Activated CD4-positive, alpha-beta T cell treated with anti-CD3 and anti-CD28 coated beads, Interleukin-2, amount 50 U/mL, for 1 hour (primary cell): ENCODE measurements around the gene CXCL10.
"Not testable (repeated sequence)": the region's sequence is repeated elsewhere in the genome, so short reads cannot be mapped to it uniquely, and the experiment has no call there.

ENCODE experiments used
- DNase-seq: peaks from one replicate; pipeline ENCODE4 v3.0.0-alpha.2; 2020

CXCL10 gene

DNA sequence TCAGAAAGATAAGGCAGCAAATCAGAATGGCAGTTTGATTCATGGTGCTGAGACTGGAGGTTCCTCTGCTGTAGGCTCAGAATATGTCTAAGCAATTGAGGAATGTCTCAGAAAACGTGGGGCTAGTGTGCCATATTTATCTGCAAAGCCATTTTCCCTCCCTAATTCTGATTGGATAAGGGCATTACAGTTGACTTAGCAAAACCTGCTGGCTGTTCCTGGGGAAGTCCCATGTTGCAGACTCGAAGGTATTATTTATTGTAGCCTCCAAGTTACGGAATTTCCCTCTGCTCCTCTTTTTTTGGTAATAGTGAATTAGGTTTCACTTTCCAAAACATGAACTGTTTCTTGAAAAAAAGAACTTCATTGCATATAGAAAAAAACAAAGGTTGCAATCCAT lies at the start of gene CXCL10:
Gene CXCL10 (minus strand): TSS at position 109 of the 400 bp plus-strand sequence. CDS start 66 bp downstream, at position 43.
- no peak for DNase-seq

- DNase-seq = no peak
Observed at GRCh38 chr4:76072760-76073159, 49.5 kb upstream of the CXCL10 start.

DNA sequence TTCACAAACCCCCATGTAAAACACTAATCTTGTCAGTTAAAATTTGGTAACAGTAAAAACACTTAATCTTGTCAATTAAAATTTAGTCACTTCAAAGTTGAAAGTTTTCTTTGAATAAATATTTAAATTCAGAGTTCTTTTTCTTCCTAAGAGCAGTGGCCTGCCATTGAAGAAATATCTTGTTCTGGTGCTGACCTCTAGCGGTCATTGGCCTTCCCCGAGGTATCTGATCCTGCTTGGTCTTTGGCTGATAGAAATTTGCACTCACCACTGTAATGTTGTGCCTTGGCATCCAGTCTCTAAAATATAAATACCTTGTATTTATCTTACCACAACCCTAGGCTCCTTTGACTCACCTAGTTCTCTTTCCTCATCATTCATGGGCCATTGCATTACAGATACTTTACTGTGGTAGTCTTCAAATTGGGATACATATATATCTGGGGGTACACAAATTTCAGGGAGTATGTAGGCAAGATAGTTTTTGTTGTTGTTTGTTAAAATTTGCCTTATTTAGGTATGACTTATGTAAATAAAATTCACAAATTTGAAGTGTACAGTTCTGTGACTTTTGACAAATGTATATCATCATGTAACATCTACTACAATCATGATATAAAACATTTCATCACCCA lies 44.5 kb upstream of the CXCL10 start:
- peak; percentile 65 for DNase-seq

DNA sequence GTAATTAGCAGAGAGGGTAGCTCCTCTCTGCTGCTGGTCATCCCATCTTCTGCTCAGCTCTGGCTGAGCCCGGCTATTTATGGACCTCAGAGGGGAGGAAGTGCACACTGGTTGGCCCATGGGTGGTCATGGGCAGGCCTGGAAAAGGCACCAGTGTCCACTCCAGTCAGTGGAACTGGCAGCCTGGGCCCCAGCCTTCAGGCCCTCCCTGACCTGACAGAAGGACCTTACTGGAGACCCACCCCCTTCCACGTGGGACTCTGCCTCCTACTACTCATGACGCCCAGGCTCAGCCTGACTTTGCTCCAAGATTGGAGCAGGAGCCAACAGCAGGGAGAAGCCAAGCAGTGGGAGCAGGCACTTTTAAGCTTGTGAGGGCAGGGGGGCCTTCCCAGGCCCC lies 43.2 kb upstream of the CXCL10 start:
- DNase-seq = no peak

DNA sequence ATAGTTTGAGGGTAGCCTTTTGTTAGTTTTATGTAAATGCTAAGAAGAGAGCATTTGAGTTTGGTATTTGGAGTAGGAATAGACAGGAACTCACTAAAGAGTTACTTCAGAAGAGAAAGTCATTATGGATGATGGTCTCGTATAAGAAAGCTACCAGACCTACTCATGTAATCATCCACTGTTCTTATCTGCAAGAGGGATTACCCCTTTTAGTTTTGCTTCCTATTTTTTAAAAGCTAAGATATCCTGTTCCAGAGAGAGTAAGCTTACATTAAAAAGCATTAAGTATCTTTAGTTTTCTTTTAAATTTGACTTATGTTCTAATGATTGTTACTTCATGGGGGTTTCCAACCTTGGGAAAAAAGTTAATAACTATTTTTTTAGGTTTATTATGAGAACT lies 38.7 kb upstream of the CXCL10 start:
- DNase-seq = no peak

- DNase-seq = no peak
Observed at GRCh38 chr4:76061421-76061820, 38.1 kb upstream of the CXCL10 start.

- DNase-seq = no peak
Observed at GRCh38 chr4:76060506-76060905, 37.2 kb upstream of the CXCL10 start.

DNA sequence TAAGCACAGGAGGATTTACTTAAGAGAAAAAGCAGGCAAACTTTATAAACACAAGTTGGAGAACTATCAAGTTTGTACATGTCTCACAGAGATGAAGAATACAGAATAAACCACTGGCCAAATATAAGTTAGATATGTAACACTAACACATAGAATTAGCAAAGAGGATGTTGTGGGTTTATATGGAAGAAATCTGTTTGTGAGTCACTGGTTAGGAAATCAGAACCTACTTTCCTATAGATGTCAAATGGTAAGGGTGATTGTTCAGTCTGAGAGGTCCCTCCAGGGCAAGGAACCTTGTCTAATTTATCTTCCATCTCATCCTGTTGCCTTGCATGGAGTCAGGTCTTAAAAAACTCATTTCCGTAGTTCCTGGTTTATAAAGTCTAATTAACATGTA lies 36.5 kb upstream of the CXCL10 start:
- DNase-seq = no peak

GRCh38 chr4:76058888-76059426 lies 35.7 kb upstream of the CXCL10 start:
- no peak for DNase-seq

- no peak for DNase-seq
Observed at GRCh38 chr4:76058302-76058701, 35.0 kb upstream of the CXCL10 start.

DNA sequence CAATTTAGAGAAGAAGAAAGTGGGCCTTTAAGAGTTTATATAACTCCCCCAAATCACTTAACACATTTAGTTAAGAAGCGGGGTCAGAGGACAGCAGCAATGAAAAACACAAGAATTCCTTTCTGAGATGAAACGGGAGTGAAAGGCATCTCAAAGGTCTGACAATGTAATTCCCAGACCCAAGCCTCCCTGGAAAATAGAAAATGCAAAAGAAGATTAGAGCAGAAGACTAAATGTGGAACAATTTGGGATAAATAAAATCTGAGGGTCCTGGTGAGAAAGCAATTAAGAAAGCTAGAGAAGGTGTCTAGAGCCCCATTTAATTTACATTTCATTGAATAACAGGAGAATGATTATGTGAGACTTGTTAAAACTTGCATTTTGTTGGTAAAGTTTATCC lies 32.1 kb upstream of the CXCL10 start:
- no peak for DNase-seq

DNA sequence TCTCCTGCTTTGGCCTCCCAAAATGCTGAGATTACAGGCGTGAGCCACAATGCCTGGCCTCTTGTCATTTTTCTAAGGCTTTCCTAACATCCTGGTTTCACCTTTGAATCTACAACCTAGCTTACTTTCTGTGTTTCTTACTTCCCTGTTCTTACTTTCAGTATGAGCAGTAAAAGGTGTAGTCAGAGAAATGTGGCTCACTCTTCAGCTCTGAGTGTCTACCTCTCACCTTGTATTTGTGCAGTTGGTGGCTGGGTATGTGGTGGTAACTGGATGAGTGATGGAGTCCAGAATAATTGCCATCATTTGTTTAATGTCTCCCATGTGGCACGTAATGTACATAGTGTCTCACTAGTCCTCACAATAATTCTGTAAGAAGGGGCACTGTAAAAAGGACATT lies 31.7 kb upstream of the CXCL10 start:
- no peak for DNase-seq

DNA sequence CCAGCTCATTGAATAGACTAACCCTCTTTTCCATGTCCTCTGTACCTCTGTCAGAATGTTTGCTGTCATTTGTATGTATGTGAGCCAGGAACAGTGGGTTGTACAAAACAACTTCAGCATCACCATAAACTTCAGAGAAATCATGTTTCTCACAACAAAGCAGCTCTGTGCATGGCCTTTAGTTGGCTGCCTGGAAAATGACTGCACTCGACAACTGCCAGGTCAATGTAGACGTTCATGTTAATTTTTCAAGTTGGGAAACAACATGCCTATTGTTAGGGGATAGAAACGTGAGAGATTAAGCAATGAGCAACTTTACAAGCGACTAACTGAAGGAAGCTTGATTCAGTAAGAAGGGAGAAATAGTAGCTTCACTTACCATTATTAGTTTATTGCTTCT lies 30.4 kb upstream of the CXCL10 start:
- DNase-seq = no peak

DNA sequence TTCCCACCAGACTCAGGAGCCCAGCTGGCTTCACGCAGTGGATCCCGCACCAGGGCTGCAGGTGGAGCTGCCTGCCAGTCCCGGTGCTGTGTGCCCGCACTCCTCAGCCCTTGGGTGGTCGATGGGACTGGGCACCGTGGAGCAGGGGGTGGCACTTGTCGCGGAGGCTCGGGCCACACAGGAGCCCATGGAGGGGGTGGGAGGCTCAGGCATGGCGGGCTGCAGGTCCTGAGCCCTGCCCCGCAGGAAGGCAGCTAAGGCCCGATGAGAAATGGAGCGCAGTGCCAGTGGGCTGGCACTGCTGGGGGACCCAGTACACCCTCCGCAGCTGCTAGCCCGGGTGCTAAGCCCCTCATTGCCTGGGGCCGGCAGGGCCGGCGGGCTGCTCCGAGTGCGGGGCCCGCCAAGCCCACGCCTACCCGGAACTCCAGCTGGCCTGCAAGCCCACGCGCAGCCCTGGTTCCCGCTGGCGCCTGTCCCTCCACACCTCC lies 27.3 kb upstream of the CXCL10 start:
- not testable (repeated sequence) for DNase-seq

- not testable (repeated sequence) for DNase-seq
Observed at GRCh38 chr4:76049860-76050416, 26.6 kb upstream of the CXCL10 start.

DNA sequence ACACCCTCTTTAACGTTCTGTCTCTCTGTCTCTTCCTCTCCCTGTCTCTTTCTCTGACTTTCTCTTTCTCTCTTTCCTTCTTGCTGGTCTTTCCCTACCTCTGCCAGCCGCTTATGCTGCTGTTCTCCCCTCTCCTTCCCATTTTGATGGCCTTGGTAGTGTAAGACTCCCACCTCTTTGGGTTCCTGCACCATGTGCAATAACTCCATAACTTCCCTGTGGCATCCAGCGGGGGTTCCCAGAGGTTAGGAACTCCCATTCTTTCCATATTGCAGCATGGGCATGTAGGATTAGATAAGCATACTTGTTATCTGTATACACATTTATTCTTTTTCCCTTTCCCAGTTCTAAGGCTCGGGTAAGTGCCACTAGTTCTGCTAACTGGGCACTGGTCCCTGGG lies 21.4 kb upstream of the CXCL10 start:
- not testable (repeated sequence) for DNase-seq

DNA sequence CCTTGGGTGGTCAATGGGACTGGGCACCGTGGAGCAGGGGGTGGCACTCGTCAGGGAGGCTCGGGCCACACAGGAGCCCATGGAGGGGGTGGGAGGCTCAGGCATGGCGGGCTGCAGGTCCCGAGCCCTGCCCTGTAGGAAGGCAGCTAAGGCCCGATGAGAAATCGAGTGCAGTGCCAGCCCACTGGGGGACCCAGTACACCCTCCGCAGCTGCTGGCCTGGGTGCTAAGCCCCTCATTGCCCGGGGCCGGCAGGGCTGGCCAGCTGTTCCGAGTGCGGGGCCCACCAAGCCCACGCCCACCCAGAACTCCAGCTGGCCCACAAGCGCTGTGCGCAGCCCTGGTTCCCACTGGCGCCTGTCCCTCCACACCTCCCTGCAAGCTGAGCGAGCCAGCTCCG lies 20.0 kb upstream of the CXCL10 start:
- not testable (repeated sequence) for DNase-seq

DNA sequence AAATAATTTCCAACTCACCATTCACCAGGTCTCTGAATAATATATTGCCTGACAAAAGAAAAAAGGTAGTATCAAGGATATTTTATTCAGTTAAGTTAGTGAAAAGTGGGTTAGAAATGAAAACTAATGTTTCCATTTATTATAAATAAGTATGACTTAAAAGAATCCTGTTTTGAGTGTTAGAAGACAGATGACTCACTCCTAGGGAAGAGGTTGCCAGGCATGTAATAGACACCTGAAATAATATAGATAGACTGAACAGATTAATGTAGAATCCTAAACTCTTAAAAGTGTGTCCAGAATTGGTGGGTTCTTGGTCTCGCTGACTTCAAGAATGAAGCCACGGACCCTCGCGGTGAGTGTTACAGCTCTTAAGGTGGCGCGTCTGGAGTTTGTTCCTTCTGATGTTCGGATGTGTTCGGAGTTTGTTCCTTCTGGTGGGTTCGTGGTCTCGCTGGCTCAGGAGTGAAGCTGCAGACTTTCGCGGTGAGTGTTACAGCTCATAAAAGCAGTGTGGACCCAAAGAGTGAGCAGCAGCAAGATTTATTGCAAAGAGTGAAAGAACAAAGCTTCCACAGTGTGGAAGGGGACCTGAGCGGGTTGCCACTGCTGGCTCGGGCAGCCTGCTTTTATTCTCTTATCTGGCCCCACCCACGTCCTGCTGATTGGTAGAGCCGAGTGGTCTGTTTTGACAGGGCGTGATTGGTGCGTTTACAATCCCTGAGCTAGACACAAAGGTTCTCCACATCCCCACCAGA lies 19.1 kb upstream of the CXCL10 start:
- not testable (repeated sequence) for DNase-seq

DNA sequence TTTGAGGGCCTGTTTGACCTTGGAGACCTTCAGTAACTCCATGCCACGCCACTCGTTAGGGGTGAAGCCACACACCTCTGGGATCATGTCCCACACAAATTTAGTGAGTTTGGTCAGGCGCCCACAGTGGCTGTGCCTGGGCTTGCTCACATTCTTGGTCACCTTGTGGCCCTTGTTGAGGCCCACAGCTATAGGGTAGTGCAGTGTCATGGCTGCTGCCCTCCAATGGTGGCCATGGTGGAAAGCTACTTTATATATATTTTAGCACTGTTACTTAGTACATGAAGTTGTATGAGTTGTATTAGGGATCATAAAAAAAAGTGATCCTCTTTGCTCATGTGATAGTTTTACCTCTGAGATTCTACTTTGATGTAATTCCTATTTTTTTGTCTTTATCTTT lies 13.6 kb upstream of the CXCL10 start:
- DNase-seq = no peak

DNA sequence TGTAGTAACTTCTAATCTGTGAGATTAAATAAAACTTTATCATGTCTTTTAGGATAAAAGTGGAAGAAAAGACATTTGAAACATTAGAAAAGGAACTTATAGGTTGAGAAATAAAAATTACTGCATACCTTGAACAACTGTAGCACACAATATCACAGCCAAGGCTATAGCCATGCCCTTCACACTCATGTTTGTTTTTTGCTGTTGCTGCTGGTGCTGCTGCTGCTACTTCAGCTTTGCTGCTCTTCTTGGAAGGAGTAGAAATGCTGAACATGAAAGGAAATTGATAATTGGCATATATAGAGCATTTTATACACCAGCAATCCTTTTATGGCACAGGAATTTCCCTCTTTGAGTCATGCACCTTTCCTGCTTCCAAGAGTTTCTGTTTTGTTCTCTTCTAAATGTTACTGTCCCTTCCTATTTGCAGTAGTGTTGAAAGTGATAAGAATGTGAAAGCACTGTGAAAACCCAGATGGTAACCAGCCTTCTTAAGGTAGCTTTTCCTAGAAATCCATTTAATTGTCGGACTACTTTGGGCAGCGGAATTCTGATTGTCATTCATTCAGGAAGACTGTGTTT lies 12.6 kb upstream of the CXCL10 start, which contains the start of gene CXCL11:
Gene CXCL11 (minus strand): TSS at position 272 of the 582 bp plus-strand sequence. CDS start 83 bp downstream, at position 189.
- no peak for DNase-seq

DNA sequence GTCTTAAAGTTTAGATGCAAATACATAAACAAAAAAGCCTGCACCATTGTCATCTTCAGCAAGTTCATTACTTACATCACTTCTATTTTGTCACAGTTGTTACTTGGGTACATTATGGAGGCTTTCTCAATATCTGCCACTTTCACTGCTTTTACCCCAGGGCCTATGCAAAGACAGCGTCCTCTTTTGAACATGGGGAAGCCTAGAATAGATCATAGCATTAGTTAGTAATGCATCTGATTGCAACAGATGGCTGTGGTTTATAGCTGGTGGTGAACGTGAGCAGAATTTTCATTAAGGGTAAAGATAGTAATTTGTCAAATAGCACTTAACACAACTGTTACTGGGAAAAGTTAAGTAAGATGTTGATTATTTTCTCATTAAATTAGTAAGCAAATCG lies 11.8 kb upstream of the CXCL10 start:
- no peak for DNase-seq

GRCh38 chr4:76029300-76029699 lies 6.0 kb upstream of the CXCL10 start:
- DNase-seq = no peak

DNA sequence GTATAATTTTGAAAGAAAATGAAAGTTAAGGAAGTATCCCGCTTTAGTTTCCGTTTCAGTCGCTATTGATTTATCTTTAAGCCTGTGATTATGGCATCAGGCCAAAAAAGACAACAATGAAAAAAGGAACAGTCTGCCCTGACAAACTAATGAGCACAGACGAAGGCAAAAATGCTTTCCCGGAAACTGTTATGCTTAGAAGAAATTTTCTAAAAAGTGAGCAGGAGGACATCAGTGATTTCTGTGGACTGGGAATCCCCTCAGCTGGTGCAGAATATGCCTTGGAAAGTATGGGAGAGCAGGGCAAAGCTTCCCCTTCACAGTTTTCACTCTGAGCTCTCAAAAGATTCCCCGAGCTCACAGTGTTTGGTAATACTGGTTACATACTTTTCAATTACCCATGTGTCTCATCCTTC lies 5.1 kb upstream of the CXCL10 start:
- DNase-seq = no peak
